ENCODE results near the gene CD8B.

Gene CD8B

DNA sequence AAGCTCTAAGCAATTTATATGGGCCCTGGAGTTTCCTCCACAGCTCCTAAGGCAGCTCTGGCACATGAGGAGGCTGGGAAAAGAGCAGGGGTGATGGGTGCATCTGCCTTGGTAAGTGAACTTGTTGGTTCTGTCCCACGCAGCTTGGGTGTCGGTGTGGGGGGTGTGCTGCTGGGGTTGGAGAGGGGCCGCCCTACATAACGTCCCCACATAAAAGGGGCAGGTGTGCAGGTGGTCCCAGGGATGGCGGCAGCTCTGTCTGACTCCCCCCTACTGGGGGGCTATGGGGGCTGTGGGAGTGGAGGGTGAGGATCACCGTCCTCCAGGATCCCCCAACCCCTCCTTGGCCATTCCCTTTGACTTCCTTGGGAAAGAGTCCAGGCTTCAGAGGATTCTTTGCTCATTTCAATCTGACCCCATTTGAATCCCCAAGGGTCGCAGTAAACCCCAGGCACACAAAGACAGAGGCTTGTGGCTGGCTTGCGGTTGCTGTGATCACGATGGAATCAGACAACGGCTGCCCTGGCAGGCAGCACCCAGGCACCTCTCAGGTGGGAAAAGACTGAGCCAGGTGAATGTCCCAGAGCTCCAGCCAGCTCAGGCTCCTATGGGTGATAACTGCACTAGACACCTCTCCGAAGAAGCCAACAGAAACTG lies 36.5 kb downstream of the CD8B start:
- no peak for ATAC-seq (replicated peaks)
- DNase-seq: no peak
- Mint-ChIP-seq H3K4me1 (no peaks in the 10 kb centered on the region), H3K36me3 (no peaks in the 10 kb centered on the region), H3K27ac (no peak overlapping the region), H3K4me3 (no peak overlapping the region), H3K9me3 (peaks cover 0 to 2% of the 10 kb centered on the region in 2 donors), H3K27me3 (peaks cover 7 to 10% of the 10 kb centered on the region in 2 donors)

DNA sequence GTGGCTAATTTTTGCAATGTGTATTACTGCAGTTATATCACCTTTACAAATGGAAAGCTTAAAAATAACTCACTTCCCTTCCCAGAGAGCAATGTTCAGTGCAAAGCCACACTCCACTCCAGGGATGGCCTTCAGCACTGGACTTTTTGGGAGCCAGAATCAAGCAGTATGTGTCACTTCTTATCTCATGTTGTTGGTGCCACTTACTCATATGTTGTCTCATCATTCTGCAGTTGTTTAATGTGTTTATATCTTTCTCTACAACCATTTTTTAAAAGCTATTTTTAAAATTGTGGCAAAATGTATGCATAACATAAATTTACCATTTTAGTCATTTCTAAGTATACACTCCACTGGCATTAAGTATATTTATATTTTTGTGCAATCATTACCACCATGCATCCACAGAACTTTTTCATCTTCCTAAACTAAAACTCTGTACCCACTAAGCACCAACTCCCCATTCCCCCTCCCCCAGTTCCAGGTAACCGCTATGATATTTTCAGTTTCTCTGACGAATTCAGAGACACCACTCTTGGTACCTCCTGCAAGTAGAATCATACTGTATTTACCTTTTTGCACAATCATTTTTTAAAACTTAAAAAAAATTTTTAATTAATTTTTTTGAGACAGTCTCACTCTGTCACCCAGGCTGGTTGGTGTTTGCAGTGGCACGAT lies 38.9 kb downstream of the CD8B start:
- Mint-ChIP-seq H3K4me1 (no peaks in the 10 kb centered on the region), H3K4me3 (no peak overlapping the region), H3K27me3 (peaks cover 9 to 17% of the 10 kb centered on the region in 2 donors), H3K36me3 (no peaks in the 10 kb centered on the region), H3K27ac (no peak overlapping the region), H3K9me3 (peaks cover 0 to 2% of the 10 kb centered on the region in 2 donors)
- DNase-seq (no peak), ATAC-seq (replicated peaks) (no peak)

DNA sequence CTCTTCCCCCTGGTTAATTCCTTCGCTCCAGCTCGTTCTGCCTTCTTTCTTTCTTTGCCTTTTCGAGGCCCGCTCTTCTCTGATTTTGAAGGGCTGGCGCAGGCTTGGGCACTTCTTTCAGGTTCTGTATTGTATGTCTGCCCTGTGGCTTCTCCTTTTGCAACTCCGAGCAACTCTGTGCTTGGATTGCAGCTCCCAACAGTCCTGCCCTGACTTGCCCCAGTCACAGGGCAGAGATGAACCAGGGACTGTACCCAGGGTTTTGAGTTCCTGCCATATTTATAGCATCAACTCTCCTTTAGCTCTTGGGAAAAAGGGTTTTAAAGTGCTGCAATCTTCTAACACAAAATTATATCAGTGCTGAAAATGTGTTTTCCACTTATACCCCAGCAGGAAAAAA lies 39.8 kb downstream of the CD8B start:
- ATAC-seq (replicated peaks) (no peak), DNase-seq (no peak)
- H3K4me3 Mint-ChIP-seq: no peak overlapping the region
- H3K27ac Mint-ChIP-seq: no peak overlapping the region
- H3K36me3 Mint-ChIP-seq: no peaks in the 10 kb centered on the region
- H3K9me3 Mint-ChIP-seq: peaks cover 0 to 2% of the 10 kb centered on the region in 2 donors
- H3K4me1 Mint-ChIP-seq: no peaks in the 10 kb centered on the region
- H3K27me3 Mint-ChIP-seq: peaks cover 9 to 17% of the 10 kb centered on the region in 2 donors

DNA sequence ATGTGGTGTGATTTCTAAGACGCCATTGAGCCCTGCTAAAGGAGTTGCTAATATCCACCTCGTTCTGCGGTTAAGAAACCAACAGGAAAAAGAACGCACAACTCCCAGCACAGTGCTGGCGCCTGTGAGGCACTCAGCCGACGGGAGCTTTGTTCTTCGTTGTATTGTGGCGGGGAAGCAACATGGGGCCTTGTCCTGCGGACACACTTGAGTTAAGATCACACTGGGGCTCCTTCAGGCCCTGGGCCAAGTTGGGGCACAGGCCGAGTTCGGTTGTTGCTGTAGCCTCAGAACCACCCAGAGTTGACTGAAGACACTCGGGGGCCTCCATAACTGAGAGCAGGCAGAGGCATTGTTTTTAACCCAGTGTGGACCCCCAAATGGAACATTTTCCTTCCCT lies 40.4 kb downstream of the CD8B start:
- DNase-seq (no peak), ATAC-seq (replicated peaks) (no peak)
- Mint-ChIP-seq H3K27me3 (peaks cover 9 to 17% of the 10 kb centered on the region in 2 donors), H3K9me3 (peaks cover 0 to 2% of the 10 kb centered on the region in 2 donors), H3K27ac (no peak overlapping the region), H3K4me1 (no peaks in the 10 kb centered on the region), H3K4me3 (no peak overlapping the region), H3K36me3 (no peaks in the 10 kb centered on the region)

DNA sequence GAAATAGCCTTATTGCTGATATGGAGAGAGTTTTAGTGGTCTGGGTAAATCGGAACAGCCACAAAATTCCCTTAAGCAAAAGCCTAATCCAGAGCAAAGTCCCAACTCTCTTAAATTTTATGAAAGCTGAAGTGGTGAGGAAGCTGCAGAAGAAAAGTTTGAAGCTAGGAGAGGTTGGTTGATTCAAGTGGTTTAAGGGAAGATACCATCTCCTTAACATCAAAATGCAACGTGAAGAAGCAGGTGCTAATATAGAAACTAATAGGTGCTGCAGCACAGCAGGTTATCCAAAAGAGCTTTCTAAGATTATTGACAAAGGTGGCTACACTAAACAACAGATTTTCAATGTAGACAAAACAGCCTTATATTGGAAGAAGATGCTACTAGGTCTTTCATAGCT lies 42.7 kb downstream of the CD8B start:
- ATAC-seq (replicated peaks) (no peak), DNase-seq (no peak)
- no peaks in the 10 kb centered on the region for H3K36me3 Mint-ChIP-seq
- H3K9me3 Mint-ChIP-seq: peaks cover 0 to 2% of the 10 kb centered on the region in 2 donors
- no peaks in the 10 kb centered on the region for H3K4me1 Mint-ChIP-seq
- H3K27ac Mint-ChIP-seq: no peak overlapping the region
- peaks cover 5 to 16% of the 10 kb centered on the region in 2 donors for H3K27me3 Mint-ChIP-seq
- no peak overlapping the region for H3K4me3 Mint-ChIP-seq

DNA sequence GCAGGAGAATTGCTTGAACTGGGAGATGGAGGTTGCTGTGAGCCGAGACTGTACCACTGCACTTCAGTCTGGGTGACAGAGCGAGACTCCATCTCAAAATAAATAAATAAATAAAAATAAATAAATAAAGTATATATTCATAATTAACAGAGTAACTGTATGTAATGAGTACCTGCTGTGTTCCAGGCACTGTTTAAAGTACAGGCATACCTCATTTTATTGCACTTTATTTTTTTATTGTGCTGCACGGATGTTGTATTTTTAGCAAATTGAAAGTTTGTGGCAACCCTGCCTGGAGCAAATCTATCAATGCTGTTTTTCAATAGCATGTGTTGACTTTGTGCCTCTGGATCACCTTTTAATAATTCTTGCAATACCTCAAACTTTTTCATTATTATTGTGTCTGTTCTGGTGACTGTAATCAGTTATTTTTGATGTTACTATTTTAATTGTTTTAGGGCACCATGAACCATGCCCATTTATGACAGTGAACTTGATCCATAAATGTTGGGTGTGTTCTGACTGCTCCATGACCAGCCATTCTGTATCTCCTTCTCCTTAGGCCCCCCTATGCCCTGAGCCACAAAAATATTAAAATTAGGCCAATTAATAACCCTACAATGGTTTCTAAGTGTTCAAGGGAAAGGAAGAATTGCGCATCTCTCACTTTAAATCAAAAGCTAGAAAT lies 43.4 kb downstream of the CD8B start:
- H3K36me3 Mint-ChIP-seq: no peaks in the 10 kb centered on the region
- no peaks in the 10 kb centered on the region for H3K4me1 Mint-ChIP-seq
- peaks cover 5 to 16% of the 10 kb centered on the region in 2 donors for H3K27me3 Mint-ChIP-seq
- H3K27ac Mint-ChIP-seq: no peak overlapping the region
- H3K9me3 Mint-ChIP-seq: peaks cover 0 to 2% of the 10 kb centered on the region in 2 donors
- DNase-seq: no peak
- H3K4me3 Mint-ChIP-seq: no peak overlapping the region
- no peak for ATAC-seq (replicated peaks)

DNA sequence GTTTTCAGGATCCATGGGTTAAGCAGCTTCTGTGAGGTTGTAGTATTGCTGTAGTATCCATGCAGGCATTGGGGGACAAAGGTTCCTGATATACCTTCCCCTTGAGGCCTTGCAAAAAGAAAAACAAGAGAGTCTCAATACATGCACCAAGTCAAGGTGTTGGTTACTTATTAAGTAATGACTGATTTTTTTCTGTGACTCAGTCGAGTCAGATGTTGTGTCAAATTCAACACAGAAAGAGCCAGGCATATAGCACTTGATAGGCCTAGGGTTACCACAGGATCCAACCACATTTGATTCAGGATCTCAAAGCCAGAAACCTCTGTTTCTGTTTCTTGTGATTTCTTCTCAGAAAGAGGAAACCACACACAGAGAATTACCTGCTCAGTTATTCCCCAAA lies 46.1 kb downstream of the CD8B start:
- Mint-ChIP-seq H3K36me3 (no peaks in the 10 kb centered on the region), H3K4me1 (no peaks in the 10 kb centered on the region), H3K27me3 (peaks cover 11 to 24% of the 10 kb centered on the region in 2 donors), H3K27ac (no peak overlapping the region), H3K9me3 (no peaks in the 10 kb centered on the region), H3K4me3 (no peak overlapping the region)
- no peak for DNase-seq
- ATAC-seq (replicated peaks): no peak

DNA sequence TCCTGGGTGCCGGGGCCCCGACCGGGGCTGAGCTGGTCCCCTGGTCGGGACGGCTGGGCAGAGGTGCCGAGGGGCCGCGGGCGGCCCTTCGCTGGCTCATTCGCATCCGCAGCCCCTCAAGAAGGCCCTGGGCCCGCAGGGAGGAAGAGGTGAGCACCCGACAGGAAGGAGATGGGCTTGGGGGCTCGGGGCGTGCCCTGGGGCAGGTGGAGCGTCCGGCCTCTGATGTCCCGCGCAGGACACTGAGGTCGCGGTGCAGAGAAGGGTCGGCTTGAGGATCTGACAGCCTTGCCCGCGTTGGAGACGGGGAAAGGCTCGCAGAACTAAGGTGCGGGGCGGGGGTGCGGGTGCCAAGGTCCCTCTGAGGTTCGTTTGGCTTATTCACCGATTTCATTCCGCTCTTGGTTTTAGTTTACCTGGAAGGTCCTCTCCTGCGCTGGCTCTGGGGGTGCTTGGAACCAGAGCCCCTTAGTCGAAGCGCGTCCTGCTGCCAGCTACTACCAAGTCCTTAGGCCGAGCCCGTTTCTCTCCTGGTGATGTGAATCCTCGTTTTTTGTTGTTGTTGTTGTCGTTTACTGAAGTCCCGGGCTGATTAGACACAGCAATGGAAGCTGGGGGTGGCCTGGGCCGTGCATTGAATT lies 52.1 kb downstream of the CD8B start:
- H3K9me3 Mint-ChIP-seq: no peaks in the 10 kb centered on the region
- peak overlapping the region; percentile 61 to 80 for H3K4me3 Mint-ChIP-seq
- peaks cover 15 to 28% of the 10 kb centered on the region in 2 donors for H3K4me1 Mint-ChIP-seq
- no peak for ATAC-seq (replicated peaks)
- no peak overlapping the region for H3K27ac Mint-ChIP-seq
- peaks cover 35 to 52% of the 10 kb centered on the region in 2 donors for H3K27me3 Mint-ChIP-seq
- DNase-seq: no peak
- no peaks in the 10 kb centered on the region for H3K36me3 Mint-ChIP-seq

DNA sequence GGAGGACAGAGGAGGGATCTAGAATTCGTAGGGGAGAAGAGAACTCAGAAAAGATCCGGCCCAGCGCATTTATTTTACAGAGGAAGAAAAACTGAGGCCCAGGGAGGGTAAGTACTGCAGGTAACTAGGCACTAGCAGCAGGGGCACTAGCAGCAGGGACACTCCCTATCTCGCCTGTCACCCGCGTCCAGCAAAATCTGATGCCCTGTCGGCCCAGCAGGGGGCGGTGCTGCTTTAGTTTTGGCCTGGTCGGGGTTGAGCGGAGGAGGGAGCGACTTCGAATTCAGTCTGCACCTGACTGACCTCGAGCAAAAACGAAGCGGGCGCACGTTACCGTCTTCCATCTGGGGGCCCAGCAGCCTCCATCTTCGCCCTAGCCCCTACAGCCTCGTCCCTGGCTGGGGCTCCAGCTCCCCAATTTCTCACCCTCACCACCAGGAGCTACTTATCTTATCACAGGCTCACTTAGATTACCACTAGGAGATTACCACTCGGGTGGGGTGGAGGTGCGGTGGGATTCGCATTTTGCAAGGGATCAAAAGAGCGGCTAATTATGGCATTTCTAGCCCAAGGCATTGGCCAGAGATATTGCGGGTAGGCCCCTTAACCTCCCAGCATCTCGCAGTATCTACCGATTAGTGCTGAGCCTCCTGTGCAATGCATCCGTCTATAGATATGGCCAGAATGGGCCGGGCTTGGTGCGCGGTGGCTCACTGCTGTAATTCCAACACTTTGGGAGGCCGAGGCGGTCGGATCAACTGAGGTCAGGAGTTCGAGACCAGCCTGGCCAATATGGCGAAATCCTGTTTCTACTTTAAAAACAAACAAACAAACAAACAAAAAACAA lies 53.1 kb downstream of the CD8B start:
- ATAC-seq (replicated peaks) (peak; percentile 96), DNase-seq (peak; percentile 90)
- H3K4me3 Mint-ChIP-seq: peak overlapping the region; percentile 80 to 90
- H3K36me3 Mint-ChIP-seq: no peaks in the 10 kb centered on the region
- H3K27me3 Mint-ChIP-seq: peaks cover 35 to 52% of the 10 kb centered on the region in 2 donors
- H3K9me3 Mint-ChIP-seq: no peaks in the 10 kb centered on the region
- no peak overlapping the region for H3K27ac Mint-ChIP-seq
- H3K4me1 Mint-ChIP-seq: peaks cover 15 to 28% of the 10 kb centered on the region in 2 donors

DNA sequence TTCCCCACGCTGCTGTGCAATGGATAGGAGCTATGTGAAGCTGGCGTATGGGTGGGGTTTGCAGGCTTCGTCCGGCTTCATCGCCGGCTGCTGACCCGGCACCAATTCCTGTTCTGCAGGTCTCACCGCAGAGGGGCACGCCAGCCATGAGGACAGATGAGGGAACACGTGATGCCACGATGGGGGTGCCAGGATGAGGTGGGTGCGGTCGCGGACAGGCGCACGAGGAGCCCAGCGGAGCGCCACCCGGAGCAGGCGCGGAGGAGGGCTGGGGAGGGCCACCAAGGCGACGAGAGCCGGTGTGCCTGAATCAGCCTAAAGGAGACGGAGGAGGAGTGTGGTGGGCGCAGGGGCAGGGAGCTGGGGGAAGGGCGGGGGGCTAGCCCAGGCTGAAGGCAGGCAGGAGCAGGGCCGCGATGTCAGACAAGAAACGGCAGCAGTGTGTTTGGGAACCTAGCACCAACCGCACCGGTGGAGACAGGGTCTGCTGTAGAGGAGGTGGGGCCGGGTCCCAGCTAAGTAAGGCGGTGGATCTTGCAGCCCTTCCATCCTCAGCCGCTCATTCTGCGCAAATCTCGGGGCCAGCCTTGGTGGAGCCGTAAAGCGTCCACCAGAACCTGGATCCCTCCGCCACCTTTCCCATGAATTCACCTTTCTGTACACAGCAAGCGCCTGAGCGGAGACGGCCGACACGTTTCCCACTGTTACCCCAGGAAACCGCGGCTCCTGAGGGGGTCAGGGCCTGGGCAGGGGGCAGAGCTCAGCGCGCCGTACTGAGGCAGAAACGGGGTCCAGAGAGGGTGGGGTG lies 54.0 kb downstream of the CD8B start:
- ATAC-seq (replicated peaks): peak; percentile 48 to 49
- Mint-ChIP-seq H3K4me1 (peaks cover 15 to 28% of the 10 kb centered on the region in 2 donors), H3K4me3 (peak overlapping the region; percentile 80 to 90), H3K9me3 (no peaks in the 10 kb centered on the region), H3K27ac (peak overlapping the region; percentile 79), H3K36me3 (no peaks in the 10 kb centered on the region), H3K27me3 (peaks cover 35 to 52% of the 10 kb centered on the region in 2 donors)
- no peak for DNase-seq

DNA sequence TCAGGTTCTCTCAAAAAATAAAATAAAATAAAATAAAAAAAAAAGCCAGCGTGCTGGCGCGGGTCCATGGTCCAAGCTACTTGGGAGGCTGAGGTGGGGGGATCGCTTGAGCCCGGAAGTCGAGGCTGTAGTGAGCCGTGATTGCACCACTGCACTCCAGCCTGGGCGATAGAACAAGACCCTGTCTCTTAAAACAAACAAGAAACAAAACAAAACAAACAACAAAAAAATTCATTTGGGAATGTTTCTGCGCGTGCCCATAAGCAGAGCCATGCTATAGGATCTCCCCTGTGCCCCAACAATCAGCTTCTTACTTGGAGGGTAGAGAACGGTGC lies 54.6 kb downstream of the CD8B start:
- Mint-ChIP-seq H3K4me3 (peak overlapping the region; percentile 80 to 90), H3K27me3 (peaks cover 35 to 50% of the 10 kb centered on the region in 2 donors), H3K4me1 (peaks cover 15 to 28% of the 10 kb centered on the region in 2 donors), H3K9me3 (no peaks in the 10 kb centered on the region), H3K36me3 (no peaks in the 10 kb centered on the region), H3K27ac (no peak overlapping the region)
- ATAC-seq (replicated peaks): no peak
- no peak for DNase-seq

DNA sequence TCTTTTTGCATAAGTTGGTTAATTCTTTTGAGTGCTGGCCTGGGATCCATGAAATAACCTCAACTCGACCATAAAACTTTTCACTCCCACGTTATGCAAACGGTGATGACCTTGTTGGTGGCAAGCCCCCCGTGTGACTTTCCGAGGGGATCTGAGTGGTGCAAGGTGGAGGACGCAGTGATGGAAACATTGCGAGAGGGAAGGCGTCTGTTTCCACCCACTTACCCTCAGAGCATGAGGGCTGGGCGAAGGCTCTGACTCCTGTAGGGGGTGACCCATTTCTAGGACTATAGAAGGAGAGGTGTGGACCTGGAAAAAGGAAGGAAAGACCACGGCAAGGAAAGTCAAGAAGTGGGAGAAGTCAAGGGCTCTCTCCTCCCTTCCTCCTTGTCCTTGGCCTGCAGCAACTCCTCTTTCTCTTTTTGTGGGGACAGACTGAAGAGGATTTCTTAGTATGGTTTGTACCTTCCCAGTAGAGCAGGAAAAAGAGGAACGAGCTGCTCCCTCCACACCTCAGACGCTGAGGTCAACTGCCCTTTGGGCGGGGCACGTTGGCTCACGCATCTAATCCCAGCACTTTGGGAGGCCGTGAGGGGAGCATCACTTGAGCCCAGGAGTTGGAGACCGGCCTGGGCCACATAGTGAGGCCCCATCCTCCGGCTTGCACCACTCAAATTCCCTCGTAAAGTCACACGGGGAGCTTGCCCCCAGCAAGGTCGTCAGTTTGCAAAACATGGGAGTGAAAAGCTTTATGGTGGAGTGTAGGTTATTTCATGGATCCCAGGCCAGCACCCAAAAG lies 55.4 kb downstream of the CD8B start:
- Mint-ChIP-seq H3K4me3 (peak overlapping the region in 1 of 2 donors; percentile 7), H3K27me3 (peaks cover 29 to 44% of the 10 kb centered on the region in 2 donors), H3K27ac (no peak overlapping the region), H3K9me3 (no peaks in the 10 kb centered on the region), H3K36me3 (no peaks in the 10 kb centered on the region), H3K4me1 (peaks cover 15 to 28% of the 10 kb centered on the region in 2 donors)
- ATAC-seq (replicated peaks) (no peak), DNase-seq (no peak)

Measured in stimulated activated naive B cell treated with anti-CD40 and anti-IgM and Interleukin-4, amounts not matched to agents 10 μg/mL and 1 μg/mL and 100 μg/mL, for 72 hours (primary cell).